Liver (tissue), 3 donors: ENCODE results near the gene CREB3L1.

ENCODE experiments used
- ATF3 ChIP-seq: IDR thresholded peaks from 2 replicates; pipeline ENCODE4 v1.6.1; 2016; ENCODE audit warnings: antibody characterized with exemption
- CTCF ChIP-seq: fragments of 150-350 bp; IDR thresholded peaks from 2 replicates; pipeline ENCODE4 v1.5.1; 2017; ENCODE audit warnings: improper control_type of control experiment, low read depth, low read length; ENCODE audit not compliant: missing input control
- EGR1 ChIP-seq, 2 donors: IDR thresholded peaks; 2 replicates each; pipeline ENCODE4 v1.6.1; 2016 to 2018; ENCODE audit warnings: antibody characterized with exemption in 2 of 2, low read depth in 2 of 2
- FOXA1 ChIP-seq: IDR thresholded peaks from 2 replicates; pipeline ENCODE4 v1.6.1; 2016; ENCODE audit warnings: antibody characterized with exemption
- GABPA ChIP-seq, 2 donors: IDR thresholded peaks in 1 of 2; conservative IDR thresholded peaks in 1 of 2; 2 replicates each; pipeline ENCODE4 v1.6.1; 2016; ENCODE audit warnings: antibody characterized with exemption in 2 of 2, mild to moderate bottlenecking in 1 of 2, moderate library complexity in 1 of 2
- REST ChIP-seq: IDR thresholded peaks from 2 replicates; pipeline ENCODE4 v1.6.1; 2016; ENCODE audit warnings: antibody characterized with exemption, mild to moderate bottlenecking
- TAF1 ChIP-seq: conservative IDR thresholded peaks from 2 replicates; pipeline ENCODE4 v1.6.1; 2016; ENCODE audit warnings: antibody characterized with exemption, mild to moderate bottlenecking
- YY1 ChIP-seq: IDR thresholded peaks from 2 replicates; pipeline ENCODE4 v1.6.1; 2016; ENCODE audit warnings: antibody characterized with exemption, mild to moderate bottlenecking
- donor health status: healthy.
- donor health status: healthy.

GRCh38 chr11:46249938-46250744 lies 27.3 kb upstream of the CREB3L1 start:
- TF ChIP-seq REST (no peak), EGR1 (IDR thresholded peaks at IDR 0.05; ENCODE audit: low read depth in 2 of 2) (no peak), CTCF (no peak), ATF3 (no peak), TAF1 (no peak), GABPA (IDR thresholded peaks at IDR 0.05 in 1 of 2, conservative IDR thresholded peaks at IDR 0.05 in 1 of 2) (no peak), FOXA1 (no peak), YY1 (no peak)
